MCF 10A (cell line): ENCODE data around the gene RBFOX1. TPM values are rescaled to one million over a fixed set of nuclear protein-coding genes. Genes with fewer than 3 reads are reported as not detected.

Experiments used
- BruUV-seq: library from RNA; stranded (reverse); fragments of 400-500 nt; replicated peaks from 2 replicates; lab custom pipeline; 2021; lab: Mats Ljungman, UMichigan
- CTCF ChIA-PET: fragments of 300-600 bp; sonication (Branson Sonifier 250); formaldehyde crosslinking; extraction: SDS; loops from one replicate; lab custom pipeline; 2021; ENCODE audit warnings: antibody characterized with exemption, inconsistent platforms; lab: Yijun Ruan, JAX
- POLR2A ChIA-PET: fragments of 300-600, 350-650 bp; sonication (Branson Sonifier 250); formaldehyde crosslinking; extraction: SDS; loops from one replicate; lab custom pipeline; 2020; ENCODE audit warnings: antibody characterized with exemption, inconsistent platforms; lab: Yijun Ruan, JAX
- DNase-seq: peaks from one replicate; pipeline ENCODE4 v3.0.0-alpha.2; 2018; ENCODE audit not compliant: unreplicated experiment
- H3K27ac Mint-ChIP-seq: one replicate; pipeline ENCODE4 v1.8.0; 2022; ENCODE audit warnings: mild to moderate bottlenecking, low read depth, mixed read lengths; ENCODE audit not compliant: unreplicated experiment
- H3K27me3 Mint-ChIP-seq: one replicate; pipeline ENCODE4 v1.8.0; 2022; ENCODE audit warnings: mixed read lengths; ENCODE audit not compliant: insufficient read depth, unreplicated experiment
- H3K36me3 Mint-ChIP-seq: one replicate; pipeline ENCODE4 v1.8.0; 2022; ENCODE audit warnings: mild to moderate bottlenecking, moderate library complexity, mixed read lengths; ENCODE audit not compliant: insufficient read depth, unreplicated experiment
- H3K4me1 Mint-ChIP-seq: one replicate; pipeline ENCODE4 v1.8.0; 2022; ENCODE audit warnings: mixed read lengths; ENCODE audit not compliant: insufficient read depth, unreplicated experiment
- H3K4me3 Mint-ChIP-seq: one replicate; pipeline ENCODE4 v1.8.0; 2022; ENCODE audit warnings: mild to moderate bottlenecking, moderate library complexity, mixed read lengths; ENCODE audit not compliant: unreplicated experiment
- H3K9me3 Mint-ChIP-seq: one replicate; pipeline ENCODE4 v1.8.0; 2022; ENCODE audit warnings: mixed read lengths; ENCODE audit not compliant: unreplicated experiment
- CTCF ChIP-seq: fragments of 200-600 bp; IDR thresholded peaks from one replicate; pipeline ENCODE4 v1.8.0; 2022; ENCODE audit warnings: antibody characterized with exemption, mild to moderate bottlenecking; ENCODE audit not compliant: unreplicated experiment
- intact Hi-C: fragments of 100-400 bp; cut with micrococcal nuclease; formaldehyde crosslinking; loops from 2 replicates; pipeline ENCODE4 v1.14.1; 2022
- total RNA-seq: library from RNA; stranded (reverse); gene quantifications from 2 replicates; pipeline ENCODE4 v1.2.3, GENCODE V29; 2022

RBFOX1 gene
- total RNA-seq, 1 experiment from 2014 or later = not detected

GRCh38 chr16:7513429-7513828 is 180.8 kb downstream of the RBFOX1 start:
- BruUV-seq = no TSS peak
- POLR2A ChIA-PET = no interaction called here
- Mint-ChIP-seq H3K9me3 (peaks cover 30% of the 10 kb centered on the region), H3K36me3 (no peaks in the 10 kb centered on the region), H3K27me3 (no peaks in the 10 kb centered on the region), H3K4me1 (no peaks in the 10 kb centered on the region), H3K27ac (no peak overlapping the region), H3K4me3 (no peak overlapping the region)
- no peak for DNase-seq
- CTCF ChIA-PET = interaction anchor here (1.5 kb wide), 1 partner anchor 13 kb away, joined by 4 read pairs; no protein-coding TSS in a partner anchor
- no peak for TF ChIP-seq CTCF
- intact Hi-C loops = no loop called here

GRCh38 chr16:7515543-7515942 is 182.9 kb downstream of the RBFOX1 start:
- Mint-ChIP-seq H3K27me3 (no peaks in the 10 kb centered on the region), H3K36me3 (no peaks in the 10 kb centered on the region), H3K27ac (no peak overlapping the region), H3K4me3 (no peak overlapping the region), H3K4me1 (no peaks in the 10 kb centered on the region), H3K9me3 (peaks cover 24% of the 10 kb centered on the region)
- intact Hi-C loops = no loop called here
- BruUV-seq = no TSS peak
- POLR2A ChIA-PET = no interaction called here
- CTCF ChIA-PET = no interaction called here
- no peak for DNase-seq
- TF ChIP-seq CTCF = no peak

- intact Hi-C loops = no loop called here
- Mint-ChIP-seq H3K27me3 (no peaks in the 10 kb centered on the region), H3K27ac (no peak overlapping the region), H3K9me3 (peaks cover 33% of the 10 kb centered on the region), H3K4me1 (no peaks in the 10 kb centered on the region), H3K36me3 (no peaks in the 10 kb centered on the region), H3K4me3 (no peak overlapping the region)
- POLR2A ChIA-PET = no interaction called here
- BruUV-seq = no TSS peak
- CTCF ChIA-PET = no interaction called here
- no peak for DNase-seq
- TF ChIP-seq CTCF = no peak
These were observed 184.9 kb downstream of the RBFOX1 start for GRCh38 chr16:7517496-7517895.

DNA sequence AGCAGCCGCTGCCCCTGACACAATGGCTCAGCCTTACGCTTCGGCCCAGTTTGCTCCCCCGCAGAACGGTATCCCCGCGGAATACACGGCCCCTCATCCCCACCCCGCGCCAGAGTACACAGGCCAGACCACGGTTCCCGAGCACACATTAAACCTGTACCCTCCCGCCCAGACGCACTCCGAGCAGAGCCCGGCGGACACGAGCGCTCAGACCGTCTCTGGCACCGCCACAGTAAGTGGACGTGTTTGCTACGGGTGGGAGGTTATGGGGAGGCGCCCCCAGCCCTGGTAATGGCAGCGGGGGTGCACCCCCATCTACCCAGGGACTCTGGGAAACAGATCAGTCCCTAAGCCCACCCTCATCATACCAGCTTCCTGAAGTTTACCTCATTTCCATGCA is 185.5 kb downstream of the RBFOX1 start:
- no TSS peak for BruUV-seq
- TF ChIP-seq CTCF = no peak
- no peaks in the 10 kb centered on the region for H3K36me3 Mint-ChIP-seq
- CTCF ChIA-PET = no interaction called here
- DNase-seq = no peak
- H3K4me1 Mint-ChIP-seq = no peaks in the 10 kb centered on the region
- no peaks in the 10 kb centered on the region for H3K27me3 Mint-ChIP-seq
- intact Hi-C loops = no loop called here
- peaks cover 33% of the 10 kb centered on the region for H3K9me3 Mint-ChIP-seq
- no peak overlapping the region for H3K27ac Mint-ChIP-seq
- H3K4me3 Mint-ChIP-seq = no peak overlapping the region
- POLR2A ChIA-PET = no interaction called here
